Caco-2 (cell line): Measurements from ENCODE around the gene ITPR3. TPM values are rescaled to one million over a fixed set of nuclear protein-coding genes. Genes with fewer than 3 reads are reported as not detected.

ENCODE experiments used
- BruUV-seq: library from RNA; stranded (reverse); fragments of 400-500 nt; replicated peaks from 2 replicates; lab custom pipeline; 2021; lab: Mats Ljungman, UMichigan
- CTCF ChIA-PET: fragments of 300-600 bp; sonication (Branson Sonifier 250); formaldehyde crosslinking; loops from one replicate; lab custom pipeline; 2022; ENCODE audit warnings: antibody characterized with exemption; lab: Charles Lee
- POLR2A ChIA-PET: fragments of 300-600 bp; sonication (Branson Sonifier 250); formaldehyde crosslinking; loops from one replicate; lab custom pipeline; 2022; ENCODE audit warnings: antibody characterized with exemption; lab: Charles Lee
- DNase-seq, 2 experiments: peaks; one replicate each; pipeline versions ENCODE4 v3.0.0 to v3.0.0-alpha.2; 2020 to 2022
- H3K27me3 ChIP-seq: replicated peaks from 2 replicates; pipeline ENCODE4 v1.6.0; 2011; ENCODE audit warnings: low read length; ENCODE audit not compliant: control insufficient read depth, insufficient read depth
- H3K36me3 ChIP-seq: 2 replicates; pipeline ENCODE4 v1.5.1; 2011; ENCODE audit warnings: low read length; ENCODE audit not compliant: control insufficient read depth, insufficient read depth
- H3K4me1 ChIP-seq: fragments of 250-450 bp; sonication (Bioruptor Pico); 2 replicates; pipeline ENCODE4 v1.5.1; 2020; ENCODE audit warnings: mild to moderate bottlenecking
- H3K4me3 ChIP-seq: 2 replicates; pipeline ENCODE4 v1.5.1; 2011; ENCODE audit warnings: low read depth, mild to moderate bottlenecking, control low read depth, low read length
- H3K9me3 ChIP-seq: fragments of 250-450 bp; sonication (Bioruptor Pico); 2 replicates; pipeline ENCODE4 v1.5.1; 2020; ENCODE audit warnings: mild to moderate bottlenecking, moderate library complexity
- H3K27ac Mint-ChIP-seq: one replicate; pipeline ENCODE4 v1.8.0; 2022; ENCODE audit warnings: mixed read lengths; ENCODE audit not compliant: unreplicated experiment
- H3K27me3 Mint-ChIP-seq: one replicate; pipeline ENCODE4 v1.8.0; 2022; ENCODE audit warnings: mixed read lengths; ENCODE audit not compliant: insufficient read depth, unreplicated experiment
- H3K36me3 Mint-ChIP-seq: one replicate; pipeline ENCODE4 v1.8.0; 2022; ENCODE audit warnings: mild to moderate bottlenecking, mixed read lengths; ENCODE audit not compliant: insufficient read depth, unreplicated experiment
- H3K4me1 Mint-ChIP-seq: one replicate; pipeline ENCODE4 v1.8.0; 2022; ENCODE audit warnings: low read depth, mixed read lengths; ENCODE audit not compliant: unreplicated experiment
- H3K4me3 Mint-ChIP-seq: one replicate; pipeline ENCODE4 v1.8.0; 2022; ENCODE audit warnings: mild to moderate bottlenecking, moderate library complexity, mixed read lengths; ENCODE audit not compliant: unreplicated experiment
- H3K9me3 Mint-ChIP-seq: one replicate; pipeline ENCODE4 v1.8.0; 2022; ENCODE audit warnings: mixed read lengths; ENCODE audit not compliant: unreplicated experiment
- intact Hi-C: fragments of 100-400 bp; cut with micrococcal nuclease; formaldehyde crosslinking; loops from one replicate; pipeline ENCODE4 v1.10.0; 2022; ENCODE audit not compliant: unreplicated experiment
- total RNA-seq: library from RNA; stranded (reverse); gene quantifications from 2 replicates; pipeline ENCODE4 v1.2.3, GENCODE V29; 2022
- TF ChIP-seq, protein P1 (sequence below), 2 experiments: fragments of 200-600 bp in 1 of 2; IDR thresholded peaks; 1 replicate in 1 of 2; 2 replicates in 1 of 2; pipeline versions ENCODE4 v1.5.1 to v1.8.0; 2011 to 2022; ENCODE audit warnings: antibody characterized with exemption in 1 of 2, control low read depth in 1 of 2, inconsistent platforms in 1 of 2, low read depth in 1 of 2, low read length in 1 of 2, mild to moderate bottlenecking in 1 of 2, moderate library complexity in 1 of 2; ENCODE audit not compliant: insufficient read depth in 1 of 2, severe bottlenecking in 1 of 2, unreplicated experiment in 1 of 2

ITPR3 gene
- total RNA-seq, 1 experiment from 2014 or later = 42.1 TPM

- no peaks in the 10 kb centered on the region for H3K9me3 ChIP-seq
- H3K4me3 Mint-ChIP-seq = no peak overlapping the region
Measured at GRCh38 chr6:33731751-33732282, 110.7 kb downstream of the ITPR3 start.

GRCh38 chr6:33732385-33732784, 111.3 kb downstream of the ITPR3 start:
- Mint-ChIP-seq H3K9me3 (no peaks in the 10 kb centered on the region), H3K27me3 (no peaks in the 10 kb centered on the region), H3K4me3 (no peak overlapping the region), H3K27ac (no peak overlapping the region), H3K4me1 (no peaks in the 10 kb centered on the region), H3K36me3 (no peaks in the 10 kb centered on the region)
- Histone ChIP-seq H3K9me3 (no peaks in the 10 kb centered on the region), H3K27me3 (no peaks in the 10 kb centered on the region), H3K36me3 (no peaks in the 10 kb centered on the region), H3K4me3 (no peak overlapping the region), H3K4me1 (no peaks in the 10 kb centered on the region)
- BruUV-seq = no TSS peak
- ChIA-PET CTCF (interaction anchor here (1.4 kb wide), 1 partner anchor 21 kb away, joined by 5 read pairs; the partner anchor contains the start of gene UQCC2), POLR2A (no interaction called here)
- TF ChIP-seq, protein P1, sequence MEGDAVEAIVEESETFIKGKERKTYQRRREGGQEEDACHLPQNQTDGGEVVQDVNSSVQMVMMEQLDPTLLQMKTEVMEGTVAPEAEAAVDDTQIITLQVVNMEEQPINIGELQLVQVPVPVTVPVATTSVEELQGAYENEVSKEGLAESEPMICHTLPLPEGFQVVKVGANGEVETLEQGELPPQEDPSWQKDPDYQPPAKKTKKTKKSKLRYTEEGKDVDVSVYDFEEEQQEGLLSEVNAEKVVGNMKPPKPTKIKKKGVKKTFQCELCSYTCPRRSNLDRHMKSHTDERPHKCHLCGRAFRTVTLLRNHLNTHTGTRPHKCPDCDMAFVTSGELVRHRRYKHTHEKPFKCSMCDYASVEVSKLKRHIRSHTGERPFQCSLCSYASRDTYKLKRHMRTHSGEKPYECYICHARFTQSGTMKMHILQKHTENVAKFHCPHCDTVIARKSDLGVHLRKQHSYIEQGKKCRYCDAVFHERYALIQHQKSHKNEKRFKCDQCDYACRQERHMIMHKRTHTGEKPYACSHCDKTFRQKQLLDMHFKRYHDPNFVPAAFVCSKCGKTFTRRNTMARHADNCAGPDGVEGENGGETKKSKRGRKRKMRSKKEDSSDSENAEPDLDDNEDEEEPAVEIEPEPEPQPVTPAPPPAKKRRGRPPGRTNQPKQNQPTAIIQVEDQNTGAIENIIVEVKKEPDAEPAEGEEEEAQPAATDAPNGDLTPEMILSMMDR (IDR thresholded peaks at IDR 0.05; ENCODE audit: insufficient read depth in 1 of 2, low read depth in 1 of 2, low read length in 1 of 2, severe bottlenecking in 1 of 2, unreplicated experiment in 1 of 2) = no peak
- intact Hi-C loops = no loop called here
- no peak for DNase-seq

More at GRCh38 chr6:33731751-33732282, 110.7 kb downstream of the ITPR3 start:
- DNase-seq = no peak
- CTCF ChIA-PET = interaction anchor here (0.7 to 1.4 kb wide), 2 partner anchors 21 to 376 kb away, joined by 4 to 5 read pairs; partner anchors contain the start of gene UQCC2
- POLR2A ChIA-PET = no interaction called here
- no peaks in the 10 kb centered on the region for H3K36me3 Mint-ChIP-seq
- no peaks in the 10 kb centered on the region for H3K9me3 Mint-ChIP-seq
- Histone ChIP-seq H3K27me3 (no peaks in the 10 kb centered on the region), H3K4me3 (no peak overlapping the region), H3K4me1 (no peaks in the 10 kb centered on the region), H3K36me3 (no peaks in the 10 kb centered on the region)
- H3K4me1 Mint-ChIP-seq = no peaks in the 10 kb centered on the region
- intact Hi-C loops = no loop called here
- BruUV-seq = no TSS peak
- peak overlapping the region; percentile 29 for H3K27ac Mint-ChIP-seq
- H3K27me3 Mint-ChIP-seq = no peaks in the 10 kb centered on the region
- TF ChIP-seq, protein P1 (IDR thresholded peaks at IDR 0.05; ENCODE audit: insufficient read depth in 1 of 2, low read depth in 1 of 2, low read length in 1 of 2, severe bottlenecking in 1 of 2, unreplicated experiment in 1 of 2) = no peak

- no TSS peak for BruUV-seq
- ChIA-PET CTCF (no interaction called here), POLR2A (no interaction called here)
- intact Hi-C loops = no loop called here
- no peak overlapping the region for H3K4me3 Mint-ChIP-seq
- no peak for DNase-seq
- H3K27me3 Mint-ChIP-seq = no peaks in the 10 kb centered on the region
- no peak overlapping the region for H3K27ac Mint-ChIP-seq
- Histone ChIP-seq H3K9me3 (no peaks in the 10 kb centered on the region), H3K36me3 (no peaks in the 10 kb centered on the region), H3K27me3 (no peaks in the 10 kb centered on the region), H3K4me3 (no peak overlapping the region), H3K4me1 (no peaks in the 10 kb centered on the region)
- H3K9me3 Mint-ChIP-seq = no peaks in the 10 kb centered on the region
- H3K36me3 Mint-ChIP-seq = no peaks in the 10 kb centered on the region
- TF ChIP-seq, protein P1 (IDR thresholded peaks at IDR 0.05; ENCODE audit: insufficient read depth in 1 of 2, low read depth in 1 of 2, low read length in 1 of 2, severe bottlenecking in 1 of 2, unreplicated experiment in 1 of 2) = no peak
- H3K4me1 Mint-ChIP-seq = no peaks in the 10 kb centered on the region
Measured at GRCh38 chr6:33732817-33733708, 111.9 kb downstream of the ITPR3 start.
